HG02678 (cell line): ENCODE measurements around the gene KRT35.

ENCODE experiments used
- ATAC-seq: cut with Tn5 transposase; IDR thresholded peaks from one replicate; pipeline ENCODE4 v1.9.1; 2021; ENCODE audit warnings: mild to moderate bottlenecking, moderate library complexity; ENCODE audit not compliant: unreplicated experiment

Gene KRT35

GRCh38 chr17:41481036-41481435, at the start of gene KRT35:
TSS of gene KRT35 (minus strand) at chr17:41481151. CDS start at chr17:41481097, 54 bp downstream.
- ATAC-seq, result no peak

GRCh38 chr17:41530062-41531048, 49.4 kb upstream of the KRT35 start:
- no peak for ATAC-seq

DNA sequence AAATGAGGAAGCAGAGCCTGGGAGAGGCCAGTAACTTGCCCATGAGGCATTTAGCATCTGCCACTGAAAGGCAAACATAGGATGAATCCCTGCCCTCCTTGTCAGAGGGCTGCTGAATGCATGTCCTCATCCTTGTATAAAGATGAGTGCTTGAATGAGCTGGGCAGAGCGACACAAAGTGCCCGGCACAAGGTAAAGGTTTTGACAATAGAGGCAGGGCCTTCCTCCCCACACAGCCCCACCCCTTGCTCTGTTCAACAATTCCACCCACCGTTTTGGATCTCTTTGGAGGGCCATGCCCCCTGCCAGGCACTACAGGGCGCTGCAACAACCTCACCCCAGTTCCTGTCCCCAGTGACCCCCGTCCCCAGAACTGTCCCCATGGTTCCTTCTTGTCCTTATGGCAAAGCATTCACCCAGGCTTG, 48.6 kb upstream of the KRT35 start:
- no peak for ATAC-seq

GRCh38 chr17:41528959-41529353, 48.0 kb upstream of the KRT35 start:
- ATAC-seq, result no peak

DNA sequence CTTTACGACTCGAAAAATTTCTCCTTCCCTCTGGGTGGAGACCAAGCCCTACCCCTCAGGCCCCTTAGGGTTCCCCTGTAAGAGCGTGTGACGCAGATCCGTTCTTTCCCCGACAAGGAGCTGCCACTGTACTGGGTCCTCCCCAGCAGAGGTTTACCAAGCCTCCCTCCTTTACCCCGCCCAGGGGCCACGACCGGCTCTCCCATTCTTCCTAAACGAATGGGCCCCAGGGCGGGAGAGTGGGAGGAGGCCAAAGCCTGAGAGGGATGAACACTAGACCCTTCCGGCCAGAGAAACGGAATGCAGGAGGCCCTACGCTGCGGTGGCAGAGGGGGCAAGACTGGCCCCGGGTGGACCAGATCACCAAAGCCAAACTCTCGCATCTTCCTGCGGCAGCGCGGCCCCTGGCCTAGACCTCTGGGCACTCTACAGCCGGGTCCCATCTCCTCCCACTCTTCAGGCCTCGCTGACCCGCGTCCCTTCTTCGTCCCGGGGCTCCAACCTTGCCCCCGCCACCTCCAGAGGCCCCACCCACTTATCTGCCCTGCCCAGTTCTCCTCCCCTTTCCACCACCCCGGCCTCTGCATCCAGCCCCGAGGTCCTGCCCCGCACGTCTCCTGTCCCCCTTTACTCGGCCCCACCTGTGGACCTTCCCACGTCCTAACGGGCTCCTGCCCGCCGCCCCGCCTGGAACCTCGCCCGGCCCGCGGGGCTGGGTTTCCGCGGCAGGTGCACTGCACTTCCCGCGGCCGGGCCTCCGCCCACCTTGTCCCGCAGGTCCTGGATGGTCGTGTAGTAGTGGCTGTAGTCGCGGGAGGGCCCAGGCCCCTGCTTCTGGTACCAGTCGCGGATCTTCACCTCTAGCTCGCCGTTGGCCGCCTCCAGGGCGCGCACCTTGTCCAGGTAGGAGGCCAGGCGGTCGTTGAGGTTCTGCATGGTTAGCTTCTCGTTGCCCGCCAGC, 46.4 kb upstream of the KRT35 start:
- ATAC-seq, result no peak

GRCh38 chr17:41524261-41524660, 43.3 kb upstream of the KRT35 start:
- ATAC-seq, result no peak

DNA sequence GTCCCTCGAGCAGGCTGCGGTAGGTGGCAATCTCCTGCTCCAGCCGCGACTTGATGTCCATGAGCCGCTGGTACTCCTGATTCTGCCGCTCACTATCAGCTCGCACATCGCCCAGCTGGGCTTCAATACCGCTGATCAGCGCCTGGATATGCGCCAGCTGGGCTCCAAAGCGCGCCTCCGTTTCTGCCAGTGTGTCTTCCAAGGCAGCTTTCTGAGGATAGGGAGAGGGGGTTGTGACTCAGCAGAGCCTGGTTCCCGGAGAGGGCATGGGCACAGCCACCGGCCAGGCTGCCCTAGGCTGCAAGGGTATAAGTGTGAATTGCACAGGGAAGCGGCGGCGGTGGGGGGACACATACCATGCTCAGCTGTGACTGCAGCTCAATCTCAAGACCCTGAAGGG, 42.8 kb upstream of the KRT35 start:
- no peak for ATAC-seq

DNA sequence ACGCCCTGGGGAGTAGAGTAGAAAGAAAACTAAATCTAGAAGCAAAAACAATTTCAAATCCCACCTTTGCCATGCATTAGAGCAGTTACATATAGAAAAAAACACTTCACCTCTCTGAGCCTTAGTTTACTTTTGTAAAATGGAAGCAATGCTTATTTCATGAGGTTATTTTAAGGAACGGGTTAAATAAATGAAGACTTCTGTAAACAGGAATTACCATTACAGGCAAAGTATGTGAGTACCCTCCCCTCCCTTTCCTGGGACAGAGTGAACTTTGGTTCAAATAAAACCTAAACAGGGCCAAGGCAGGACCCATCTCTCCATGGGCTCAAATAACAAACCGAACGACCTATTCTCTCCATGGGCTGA, 42.3 kb upstream of the KRT35 start:
- no peak for ATAC-seq

GRCh38 chr17:41522301-41523224, 41.6 kb upstream of the KRT35 start:
- ATAC-seq, result no peak

- no peak for ATAC-seq
Measured at GRCh38 chr17:41521574-41522261, 40.8 kb upstream of the KRT35 start.

GRCh38 chr17:41520821-41521521, 40.0 kb upstream of the KRT35 start:
- ATAC-seq, result no peak

- no peak for ATAC-seq
Measured at GRCh38 chr17:41519501-41520224, 38.7 kb upstream of the KRT35 start.

DNA sequence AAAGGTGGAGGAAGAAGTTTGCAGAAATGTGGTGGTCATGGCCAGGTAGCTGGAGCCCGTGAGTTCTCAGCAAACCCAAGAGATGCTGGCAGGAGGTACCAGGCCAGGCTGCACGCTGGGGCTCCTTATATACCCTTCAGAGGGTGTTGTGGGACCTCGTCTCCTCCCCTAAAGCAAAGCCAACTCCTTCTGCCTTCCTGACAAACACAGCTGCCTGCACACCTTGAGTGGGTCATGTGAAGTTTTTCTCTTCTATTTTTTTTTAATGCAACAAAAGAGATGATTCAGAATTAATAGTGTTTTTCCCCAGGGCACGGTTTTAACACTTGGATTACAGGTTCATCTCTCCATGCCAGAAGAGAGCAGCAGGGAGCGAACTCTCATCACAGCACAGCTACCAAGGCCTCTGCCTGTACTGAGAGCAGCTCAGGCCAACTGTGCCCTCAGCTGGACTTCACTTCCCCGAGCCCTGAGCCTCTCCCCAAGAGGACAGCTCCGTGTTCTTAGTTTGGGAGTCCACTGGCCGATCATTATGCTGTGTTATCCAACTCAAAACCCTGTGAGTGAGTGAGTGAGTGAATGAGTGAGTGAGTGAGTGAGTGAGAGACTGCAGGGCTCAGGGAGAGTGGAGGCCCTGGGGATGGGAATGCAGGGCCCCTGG, 38.0 kb upstream of the KRT35 start, which contains the start of gene KRT15:
KRT15 (minus strand) TSS at position 102 of the 661 bp plus-strand sequence; CDS start at position 39, 63 bp downstream.
- no peak for ATAC-seq

DNA sequence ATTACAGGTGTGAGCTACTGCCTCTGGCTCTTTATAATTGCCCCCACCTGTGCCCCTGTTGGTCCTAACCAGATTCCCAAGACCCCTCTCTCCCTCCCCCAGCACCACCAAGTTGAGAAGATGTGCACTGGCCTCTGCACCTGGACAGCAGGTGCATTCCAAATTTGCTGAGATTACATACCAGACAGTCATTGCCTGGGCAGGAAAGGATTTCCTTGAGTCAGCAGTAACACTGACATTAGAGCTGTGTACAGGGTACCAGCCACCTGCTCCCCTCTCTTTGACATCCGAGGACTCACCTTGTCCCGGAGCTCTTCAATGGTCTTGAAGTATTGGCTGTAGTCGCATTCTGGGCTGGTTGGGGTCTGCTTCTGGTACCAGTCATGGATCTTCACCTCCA, 37.1 kb upstream of the KRT35 start:
- no peak for ATAC-seq

- no peak for ATAC-seq
Measured at GRCh38 chr17:41516830-41517283, 35.9 kb upstream of the KRT35 start.

DNA sequence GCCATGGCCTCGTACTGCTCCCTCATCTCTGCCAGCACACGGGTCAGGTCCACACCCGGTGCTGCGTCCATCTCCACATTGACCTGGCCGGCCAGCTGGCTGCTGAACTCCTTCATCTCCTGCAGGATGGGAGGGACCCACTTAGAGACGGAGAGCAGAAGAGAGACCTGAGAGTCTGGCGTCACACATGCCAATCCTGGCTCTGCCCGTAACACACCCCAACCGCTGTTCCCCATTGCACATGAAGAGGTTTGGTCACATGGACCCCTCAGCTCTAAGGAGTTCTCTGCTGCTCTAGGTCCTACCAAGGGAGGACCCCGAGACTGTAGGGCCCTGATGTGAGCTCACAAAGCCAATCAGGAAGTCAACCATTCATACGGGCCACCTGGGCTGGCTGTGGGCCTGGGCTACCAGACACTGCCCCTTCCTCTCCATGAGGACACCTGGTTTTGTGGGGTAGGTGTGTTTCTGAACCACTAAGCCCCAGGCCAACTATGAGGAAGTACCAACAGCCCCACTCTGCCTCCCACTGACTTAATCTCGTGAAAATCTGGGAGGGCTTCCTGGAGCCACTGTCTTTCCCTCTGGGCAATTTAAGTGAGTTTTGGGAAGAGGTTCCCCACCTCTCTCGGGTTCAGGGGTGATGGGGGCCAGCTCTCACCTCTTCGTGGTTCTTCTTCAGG, 35.3 kb upstream of the KRT35 start:
- no peak for ATAC-seq

GRCh38 chr17:41513168-41513547, 32.2 kb upstream of the KRT35 start:
- ATAC-seq, result no peak
